SHP77 (cell line): Measurements from ENCODE around the gene DRAM1.
"Not testable (repeated sequence)": the region's sequence is repeated elsewhere in the genome, so short reads cannot be mapped to it uniquely, and the experiment has no call there.

Experiments used
- DNase-seq, 2 experiments: peaks; one replicate each; lab custom pipeline; 2025; lab: John Stamatoyannopoulos, UW

The DRAM1 gene

GRCh38 chr12:101906226-101906625 lies 28.8 kb downstream of the DRAM1 start:
- DNase-seq: no peak

GRCh38 chr12:101908395-101908794 lies 31.0 kb downstream of the DRAM1 start:
- DNase-seq: no peak

- no peak for DNase-seq
These were observed 32.3 kb downstream of the DRAM1 start for GRCh38 chr12:101909646-101910045.

GRCh38 chr12:101915841-101916240 lies 38.5 kb downstream of the DRAM1 start:
- DNase-seq: no peak

- not testable (repeated sequence) for DNase-seq
These were observed 41.4 kb downstream of the DRAM1 start for GRCh38 chr12:101918805-101919204.

- DNase-seq: no peak
These were observed 42.1 kb downstream of the DRAM1 start for GRCh38 chr12:101919447-101919846.

- no peak for DNase-seq
These were observed 43.5 kb downstream of the DRAM1 start for GRCh38 chr12:101920906-101921305.

GRCh38 chr12:101923045-101923718 lies 45.8 kb downstream of the DRAM1 start:
- no peak for DNase-seq

GRCh38 chr12:101924618-101925017 lies 47.2 kb downstream of the DRAM1 start:
- DNase-seq: no peak

- DNase-seq: no peak
These were observed 48.0 kb downstream of the DRAM1 start for GRCh38 chr12:101925361-101925760.

GRCh38 chr12:101925935-101926334 lies 48.6 kb downstream of the DRAM1 start:
- no peak for DNase-seq

- no peak for DNase-seq
These were observed 49.7 kb downstream of the DRAM1 start for GRCh38 chr12:101927036-101927435.

GRCh38 chr12:101927999-101928398 lies 50.6 kb downstream of the DRAM1 start:
- DNase-seq: no peak

GRCh38 chr12:101928556-101928955 lies 51.2 kb downstream of the DRAM1 start:
- no peak for DNase-seq

GRCh38 chr12:101929365-101930041 lies 52.1 kb downstream of the DRAM1 start:
- no peak for DNase-seq

- DNase-seq: no peak
These were observed 54.3 kb downstream of the DRAM1 start for GRCh38 chr12:101931498-101932326.

- DNase-seq: no peak
These were observed 56.6 kb downstream of the DRAM1 start for GRCh38 chr12:101933866-101934514.

- no peak for DNase-seq
These were observed 58.7 kb downstream of the DRAM1 start for GRCh38 chr12:101935890-101936746.

- DNase-seq: no peak
These were observed 61.9 kb downstream of the DRAM1 start for GRCh38 chr12:101939306-101939705.

GRCh38 chr12:101939856-101940265 lies 62.5 kb downstream of the DRAM1 start:
- DNase-seq: peak; percentile 40 to 46

GRCh38 chr12:101940400-101940950 lies 63.1 kb downstream of the DRAM1 start:
- no peak for DNase-seq
